HCT116 (cell line): ENCODE measurements around the gene LRP1B. TPM values are rescaled to one million over a fixed set of nuclear protein-coding genes. Genes with fewer than 3 reads are reported as not detected.

Experiments used
- ATAC-seq: fragments of 200-7000 bp; cut with Tn5 transposase; 2 replicates; pipeline ENCODE4 v1.9.1; 2020; ENCODE audit warnings: mild to moderate bottlenecking, moderate library complexity
- BruUV-seq: library from RNA; stranded (reverse); fragments of 400-500 nt; replicated peaks from 2 replicates; lab custom pipeline; 2021; lab: Mats Ljungman, UMichigan
- CTCF ChIA-PET: fragments of 300-600 bp; sonication (Branson Sonifier 250); formaldehyde crosslinking; loops from one replicate; lab custom pipeline; 2021; ENCODE audit warnings: antibody characterized with exemption; lab: Charles Lee
- POLR2A ChIA-PET: fragments of 300-600, 350-600 bp; sonication (Branson Sonifier 250); formaldehyde crosslinking; loops from one replicate; lab custom pipeline; 2021; ENCODE audit warnings: antibody characterized with exemption; lab: Charles Lee
- RAD21 ChIA-PET, 2 experiments: fragments of 300-600 bp; sonication (Branson Sonifier 250); formaldehyde crosslinking; loops; one replicate each; lab custom pipeline; 2023; ENCODE audit warnings: low total read pairs in 2 of 2; ENCODE audit not compliant: uncharacterized antibody in 2 of 2, unreplicated experiment in 2 of 2, low non-redundant PET in 1 of 2; lab: Charles Lee
- DNase-seq: peaks from one replicate; pipeline ENCODE4 v3.0.0-alpha.2; 2010; ENCODE audit warnings: low read depth, low spot score
- H2AFZ ChIP-seq: fragments of 200-600 bp; shearing (Covaris generic), sonication (generic); 2 replicates; pipeline ENCODE4 v1.6.1; 2017; ENCODE audit warnings: low read depth, mixed run types, mixed read lengths, antibody characterized with exemption, low read length; ENCODE audit not compliant: poor library complexity, severe bottlenecking
- H3K27ac ChIP-seq: 2 replicates; pipeline ENCODE4 v1.5.1; 2012; ENCODE audit warnings: low read depth, low read length
- H3K27me3 ChIP-seq: fragments of 200-600 bp; sonication (generic); 2 replicates; pipeline ENCODE4 v1.6.1; 2016; ENCODE audit warnings: mixed run types, low read length, mixed read lengths; ENCODE audit not compliant: insufficient read depth
- H3K36me3 ChIP-seq, 2 experiments: fragments of 200-500 bp in 1 of 2; fragments of 200-600 bp in 1 of 2; sonication (Bioruptor generic) in 1 of 2; sonication (generic) in 1 of 2; 2 replicates each; pipeline versions ENCODE4 v1.5.1 to v1.6.1; 2014 to 2016; ENCODE audit warnings: low read length in 2 of 2, inconsistent platforms in 1 of 2, mixed read lengths in 1 of 2, mixed run types in 1 of 2; ENCODE audit not compliant: insufficient read depth in 2 of 2, control insufficient read depth in 1 of 2
- H3K4me1 ChIP-seq, 2 experiments: fragments of 200-600 bp in 1 of 2; sonication (generic) in 1 of 2; 2 replicates each; pipeline versions ENCODE4 v1.5.1 to v1.6.1; 2012 to 2017; ENCODE audit warnings: low read length in 2 of 2, inconsistent platforms in 1 of 2, mild to moderate bottlenecking in 1 of 2, mixed read lengths in 1 of 2, mixed run types in 1 of 2, moderate library complexity in 1 of 2; ENCODE audit not compliant: insufficient read depth in 2 of 2, control insufficient read depth in 1 of 2
- H3K4me2 ChIP-seq: fragments of 200-600 bp; sonication (generic); 2 replicates; pipeline ENCODE4 v1.6.1; 2017; ENCODE audit warnings: mixed run types, low read length, mixed read lengths
- H3K4me3 ChIP-seq, 2 experiments: fragments of 200-600 bp in 1 of 2; sonication (generic) in 1 of 2; replicated peaks in 1 of 2; 2 replicates each; pipeline ENCODE4 v1.5.1; 2011 to 2016; ENCODE audit warnings: low read length in 2 of 2, control low read depth in 1 of 2, low read depth in 1 of 2, mild to moderate bottlenecking in 1 of 2, mixed read lengths in 1 of 2, mixed run types in 1 of 2
- H3K79me2 ChIP-seq: fragments of 200-600 bp; sonication (generic); 2 replicates; pipeline ENCODE4 v1.6.1; 2017; ENCODE audit warnings: mild to moderate bottlenecking, mixed run types, low read length, moderate library complexity, mixed read lengths; ENCODE audit not compliant: insufficient read depth
- H3K9ac ChIP-seq: fragments of 200-600 bp; sonication (generic); 2 replicates; pipeline ENCODE4 v1.6.1; 2016; ENCODE audit warnings: low read length, mixed read lengths
- H3K9me2 ChIP-seq: fragments of 200-600 bp; sonication (generic), shearing (Covaris generic); 2 replicates; pipeline ENCODE4 v1.6.1; 2017; ENCODE audit warnings: mixed run types, mild to moderate bottlenecking, moderate library complexity; ENCODE audit not compliant: insufficient read depth
- H3K9me3 ChIP-seq, 2 experiments: fragments of 200-500 bp in 1 of 2; fragments of 200-600 bp in 1 of 2; sonication (Bioruptor generic) in 1 of 2; sonication (generic) in 1 of 2; 2 replicates each; pipeline ENCODE4 v1.6.1; 2014 to 2017; ENCODE audit warnings: low read length in 2 of 2, mixed read lengths in 2 of 2, inconsistent platforms in 1 of 2, low read depth in 1 of 2, mild to moderate bottlenecking in 1 of 2, mixed run types in 1 of 2, moderate library complexity in 1 of 2; ENCODE audit not compliant: control insufficient read depth in 1 of 2, insufficient read depth in 1 of 2
- H4K20me1 ChIP-seq: fragments of 200-600 bp; sonication (generic), shearing (Covaris generic); 2 replicates; pipeline ENCODE4 v1.6.1; 2017; ENCODE audit warnings: mixed run types, mild to moderate bottlenecking, moderate library complexity; ENCODE audit not compliant: insufficient read depth
- ATF3 ChIP-seq: IDR thresholded peaks from 2 replicates; pipeline ENCODE4 v1.6.1; 2012
- CBX3 ChIP-seq: IDR thresholded peaks from 2 replicates; pipeline ENCODE4 v1.6.1; 2012; ENCODE audit warnings: low read depth
- CEBPB ChIP-seq: IDR thresholded peaks from 2 replicates; pipeline ENCODE4 v1.6.1; 2012; ENCODE audit warnings: low read depth
- CTCF ChIP-seq, 3 experiments: fragments of 200-600 bp in 1 of 3; sonication (generic) in 1 of 3; IDR thresholded peaks in 2 of 3; conservative IDR thresholded peaks in 1 of 3; 2 replicates each; pipeline ENCODE4 v1.5.1; 2012 to 2017; ENCODE audit warnings: low read depth in 2 of 3, low read length in 2 of 3, antibody characterized with exemption in 1 of 3, borderline replicate concordance in 1 of 3, control low read depth in 1 of 3, mild to moderate bottlenecking in 1 of 3, mixed read lengths in 1 of 3, mixed run types in 1 of 3, moderate library complexity in 1 of 3; ENCODE audit not compliant: insufficient read depth in 1 of 3
- ELF1 ChIP-seq: IDR thresholded peaks from 2 replicates; pipeline ENCODE4 v1.6.1; 2012; ENCODE audit warnings: low read depth, borderline replicate concordance
- FOSL1 ChIP-seq: IDR thresholded peaks from 2 replicates; pipeline ENCODE4 v1.6.1; 2012; ENCODE audit warnings: low read depth
- MAX ChIP-seq: IDR thresholded peaks from 2 replicates; pipeline ENCODE4 v1.6.1; 2012
- POLR2A ChIP-seq: IDR thresholded peaks from 2 replicates; pipeline ENCODE4 v1.7.0; 2011; ENCODE audit warnings: borderline replicate concordance; ENCODE audit not compliant: insufficient read depth, insufficient read length; ENCODE audit errors: extremely low read depth
- RAD21 ChIP-seq: IDR thresholded peaks from 2 replicates; pipeline ENCODE4 v1.6.1; 2012; ENCODE audit warnings: low read depth, mild to moderate bottlenecking
- SP1 ChIP-seq: IDR thresholded peaks from 2 replicates; pipeline ENCODE4 v1.6.1; 2012; ENCODE audit warnings: low read depth
- SRF ChIP-seq: IDR thresholded peaks from 2 replicates; pipeline ENCODE4 v1.6.1; 2012; ENCODE audit warnings: low read depth
- TCF7L2 ChIP-seq: IDR thresholded peaks from 2 replicates; pipeline ENCODE4 v1.7.0; 2011; ENCODE audit warnings: borderline replicate concordance, inconsistent platforms; ENCODE audit not compliant: insufficient read depth, insufficient read length; ENCODE audit errors: extremely low read depth
- YY1 ChIP-seq: IDR thresholded peaks from 2 replicates; pipeline ENCODE4 v1.6.1; 2011; ENCODE audit warnings: low read length, low read depth, moderate library complexity, mild to moderate bottlenecking; ENCODE audit not compliant: insufficient replicate concordance; ENCODE audit errors: extremely low read depth
- ZFX ChIP-seq: fragments of 450-650 bp; IDR thresholded peaks from 2 replicates; pipeline ENCODE4 v1.6.1; 2017
- ZNF274 ChIP-seq: fragments of 200-500 bp; sonication (Bioruptor generic); IDR thresholded peaks from 2 replicates; pipeline ENCODE4 v1.6.1; 2014; ENCODE audit warnings: mild to moderate bottlenecking, low read depth, low read length, inconsistent platforms
- intact Hi-C: fragments of 100-400 bp; cut with micrococcal nuclease; formaldehyde crosslinking; loops from 2 replicates; pipeline ENCODE4 v1.10.0; 2022
- total RNA-seq: library from RNA; stranded (reverse); gene quantifications from one replicate; pipeline ENCODE4 v1.2.1, GENCODE V29; 2021; ENCODE audit not compliant: unreplicated experiment

Gene LRP1B
- total RNA-seq, 1 experiment from 2014 or later: 0.34 TPM

- no peak overlapping the region for H3K4me2 ChIP-seq
- ChIA-PET POLR2A (no interaction called here), RAD21 (no interaction called here), CTCF (no interaction called here)
- BruUV-seq: no TSS peak
- H3K36me3 ChIP-seq: no peaks in the 10 kb centered on the region
- DNase-seq (no peak), ATAC-seq (no peak)
- intact Hi-C loops: no loop called here
- no peak overlapping the region for H2AFZ ChIP-seq
- TF ChIP-seq ELF1: no peak
- TF ChIP-seq CBX3: no peak
- TF ChIP-seq YY1: no peak
- TF ChIP-seq FOSL1: no peak
- no peak for TF ChIP-seq SP1
- no peak for TF ChIP-seq SRF
- no peak for TF ChIP-seq TCF7L2
- no peak for TF ChIP-seq RAD21
- TF ChIP-seq ATF3: no peak
- no peak for TF ChIP-seq CEBPB
- TF ChIP-seq CTCF (IDR thresholded peaks at IDR 0.05 in 2 of 3, conservative IDR thresholded peaks at IDR 0.05 in 1 of 3; ENCODE audit: borderline replicate concordance in 1 of 3, insufficient read depth in 1 of 3, low read depth in 2 of 3, low read length in 2 of 3): no peak
- TF ChIP-seq MAX: no peak
- TF ChIP-seq POLR2A: no peak
- TF ChIP-seq ZNF274: no peak
- TF ChIP-seq ZFX: no peak
- no peaks in the 10 kb centered on the region for H3K27me3 ChIP-seq
- H3K4me3 ChIP-seq: no peak overlapping the region
- no peaks in the 10 kb centered on the region for H3K9me3 ChIP-seq
- no peaks in the 10 kb centered on the region for H3K9me2 ChIP-seq
- no peaks in the 10 kb centered on the region for H3K4me1 ChIP-seq
- H4K20me1 ChIP-seq: no peaks in the 10 kb centered on the region
- H3K9ac ChIP-seq: no peak overlapping the region
- H3K27ac ChIP-seq: no peak overlapping the region
- H3K79me2 ChIP-seq: no peaks in the 10 kb centered on the region
These were observed 464.6 kb downstream of the LRP1B start for GRCh38 chr2:141666191-141666590.
